Measurements from ENCODE around the gene PREX1.
"Not testable (repeated sequence)": the region's sequence is repeated elsewhere in the genome, so short reads cannot be mapped to it uniquely, and the experiment has no call there.

Gene PREX1, protein sequence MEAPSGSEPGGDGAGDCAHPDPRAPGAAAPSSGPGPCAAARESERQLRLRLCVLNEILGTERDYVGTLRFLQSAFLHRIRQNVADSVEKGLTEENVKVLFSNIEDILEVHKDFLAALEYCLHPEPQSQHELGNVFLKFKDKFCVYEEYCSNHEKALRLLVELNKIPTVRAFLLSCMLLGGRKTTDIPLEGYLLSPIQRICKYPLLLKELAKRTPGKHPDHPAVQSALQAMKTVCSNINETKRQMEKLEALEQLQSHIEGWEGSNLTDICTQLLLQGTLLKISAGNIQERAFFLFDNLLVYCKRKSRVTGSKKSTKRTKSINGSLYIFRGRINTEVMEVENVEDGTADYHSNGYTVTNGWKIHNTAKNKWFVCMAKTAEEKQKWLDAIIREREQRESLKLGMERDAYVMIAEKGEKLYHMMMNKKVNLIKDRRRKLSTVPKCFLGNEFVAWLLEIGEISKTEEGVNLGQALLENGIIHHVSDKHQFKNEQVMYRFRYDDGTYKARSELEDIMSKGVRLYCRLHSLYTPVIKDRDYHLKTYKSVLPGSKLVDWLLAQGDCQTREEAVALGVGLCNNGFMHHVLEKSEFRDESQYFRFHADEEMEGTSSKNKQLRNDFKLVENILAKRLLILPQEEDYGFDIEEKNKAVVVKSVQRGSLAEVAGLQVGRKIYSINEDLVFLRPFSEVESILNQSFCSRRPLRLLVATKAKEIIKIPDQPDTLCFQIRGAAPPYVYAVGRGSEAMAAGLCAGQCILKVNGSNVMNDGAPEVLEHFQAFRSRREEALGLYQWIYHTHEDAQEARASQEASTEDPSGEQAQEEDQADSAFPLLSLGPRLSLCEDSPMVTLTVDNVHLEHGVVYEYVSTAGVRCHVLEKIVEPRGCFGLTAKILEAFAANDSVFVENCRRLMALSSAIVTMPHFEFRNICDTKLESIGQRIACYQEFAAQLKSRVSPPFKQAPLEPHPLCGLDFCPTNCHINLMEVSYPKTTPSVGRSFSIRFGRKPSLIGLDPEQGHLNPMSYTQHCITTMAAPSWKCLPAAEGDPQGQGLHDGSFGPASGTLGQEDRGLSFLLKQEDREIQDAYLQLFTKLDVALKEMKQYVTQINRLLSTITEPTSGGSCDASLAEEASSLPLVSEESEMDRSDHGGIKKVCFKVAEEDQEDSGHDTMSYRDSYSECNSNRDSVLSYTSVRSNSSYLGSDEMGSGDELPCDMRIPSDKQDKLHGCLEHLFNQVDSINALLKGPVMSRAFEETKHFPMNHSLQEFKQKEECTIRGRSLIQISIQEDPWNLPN (N-terminal part only)

GRCh38 chr20:48827855-48828733 is at the start of gene PREX1:
PREX1 (minus strand) TSS chr20:48827999; CDS start chr20:48827860, 139 bp downstream.
- peak; percentile 88 for DNase-seq
- Mint-ChIP-seq H3K36me3 (ENCODE audit: low read depth) (peaks cover 24% of the 10 kb centered on the region), H3K4me3 (peak within 1 kb of the TSS; percentile 95), H3K9me3 (no peaks in the 10 kb centered on the region), H3K4me1 (ENCODE audit: low read depth) (peaks cover 39% of the 10 kb centered on the region), H3K27ac (peak within 1 kb of the TSS; percentile 98), H3K27me3 (peaks cover 8% of the 10 kb centered on the region)

- DNase-seq, result no peak
- H3K9me3 Mint-ChIP-seq, result peaks cover 4% of the 10 kb centered on the region
- no peak overlapping the region for H3K4me3 Mint-ChIP-seq
- H3K27ac Mint-ChIP-seq, result no peak overlapping the region
- peaks cover 6% of the 10 kb centered on the region for H3K4me1 Mint-ChIP-seq (ENCODE audit: low read depth)
- no peaks in the 10 kb centered on the region for H3K36me3 Mint-ChIP-seq (ENCODE audit: low read depth)
- no peaks in the 10 kb centered on the region for H3K27me3 Mint-ChIP-seq
Measured at GRCh38 chr20:48877304-48877703, 49.5 kb upstream of the PREX1 start.

DNA sequence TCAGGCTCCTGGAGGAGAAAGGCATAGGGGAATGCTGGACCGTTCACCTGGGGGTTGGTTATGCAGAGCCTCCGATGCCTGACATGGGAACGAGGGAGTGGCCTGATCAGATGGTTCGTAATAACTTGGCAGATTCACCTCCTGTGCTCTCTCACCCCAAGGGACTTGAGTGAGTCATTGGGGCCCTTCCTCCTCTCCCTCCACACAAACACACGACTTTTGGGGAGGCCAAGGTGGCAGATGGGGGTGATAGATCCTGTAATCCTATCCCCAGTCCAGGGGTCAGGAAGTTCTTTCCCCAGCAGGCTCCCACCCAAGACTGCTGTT is 48.1 kb upstream of the PREX1 start:
- Mint-ChIP-seq H3K27ac (no peak overlapping the region), H3K27me3 (no peaks in the 10 kb centered on the region), H3K4me3 (no peak overlapping the region), H3K4me1 (ENCODE audit: low read depth) (peaks cover 9% of the 10 kb centered on the region), H3K36me3 (ENCODE audit: low read depth) (no peaks in the 10 kb centered on the region), H3K9me3 (peaks cover 4% of the 10 kb centered on the region)
- DNase-seq, result no peak

- DNase-seq, result no peak
Measured at GRCh38 chr20:48875233-48875913, 47.6 kb upstream of the PREX1 start.

DNA sequence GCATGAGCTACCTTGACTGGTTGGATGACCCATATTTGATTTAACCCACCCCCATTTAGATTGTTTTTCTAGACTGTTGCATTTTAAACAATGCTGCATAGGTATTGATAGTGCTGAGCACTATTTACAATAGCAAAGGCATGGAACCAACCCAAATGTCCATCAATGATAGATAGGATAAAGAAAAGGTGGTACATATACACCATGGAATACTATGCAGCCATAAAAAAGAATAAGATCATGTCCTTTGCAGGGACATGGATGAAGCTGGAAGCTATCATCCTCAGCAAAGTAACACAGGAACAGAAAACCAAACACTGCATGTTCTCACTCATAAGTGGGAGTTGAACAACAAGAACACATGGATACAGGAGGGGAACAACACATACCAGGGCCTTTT is 41.6 kb upstream of the PREX1 start:
- DNase-seq; H3K36me3 Mint-ChIP-seq (ENCODE audit: low read depth); H3K9me3 Mint-ChIP-seq; H3K27me3 Mint-ChIP-seq; H3K27ac Mint-ChIP-seq; H3K4me3 Mint-ChIP-seq; H3K4me1 Mint-ChIP-seq (ENCODE audit: low read depth): not testable (repeated sequence)

More at GRCh38 chr20:48875233-48875913, 47.6 kb upstream of the PREX1 start:
- Mint-ChIP-seq H3K27ac (peak overlapping the region; percentile 5), H3K4me3 (no peak overlapping the region), H3K4me1 (ENCODE audit: low read depth) (peaks cover 9% of the 10 kb centered on the region), H3K9me3 (peaks cover 4% of the 10 kb centered on the region), H3K27me3 (no peaks in the 10 kb centered on the region), H3K36me3 (ENCODE audit: low read depth) (no peaks in the 10 kb centered on the region)

DNA sequence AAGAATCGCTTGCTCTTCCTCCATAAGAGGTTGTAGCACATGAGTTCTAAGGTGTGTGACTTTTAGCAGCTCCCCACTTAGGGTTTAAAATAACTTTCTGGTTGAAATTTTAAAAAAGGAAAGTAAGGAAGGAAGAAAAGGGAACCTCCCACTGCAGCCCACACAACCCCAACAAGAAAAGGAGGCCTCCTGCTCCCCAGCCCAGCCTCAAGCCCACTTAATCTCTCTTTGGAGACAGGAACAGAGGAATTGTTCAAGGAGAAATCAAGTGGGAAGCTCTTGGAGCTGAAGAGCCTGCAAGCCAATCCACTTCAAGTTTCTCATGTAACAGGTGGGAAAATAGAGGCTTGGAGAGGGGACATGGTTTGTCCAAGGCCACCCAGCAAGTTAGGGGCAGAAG is 39.1 kb upstream of the PREX1 start:
- DNase-seq, result no peak
- H3K36me3 Mint-ChIP-seq (ENCODE audit: low read depth), result no peaks in the 10 kb centered on the region
- no peaks in the 10 kb centered on the region for H3K27me3 Mint-ChIP-seq
- H3K4me3 Mint-ChIP-seq, result no peak overlapping the region
- H3K9me3 Mint-ChIP-seq, result no peaks in the 10 kb centered on the region
- peaks cover 4% of the 10 kb centered on the region for H3K4me1 Mint-ChIP-seq (ENCODE audit: low read depth)
- H3K27ac Mint-ChIP-seq, result no peak overlapping the region

DNA sequence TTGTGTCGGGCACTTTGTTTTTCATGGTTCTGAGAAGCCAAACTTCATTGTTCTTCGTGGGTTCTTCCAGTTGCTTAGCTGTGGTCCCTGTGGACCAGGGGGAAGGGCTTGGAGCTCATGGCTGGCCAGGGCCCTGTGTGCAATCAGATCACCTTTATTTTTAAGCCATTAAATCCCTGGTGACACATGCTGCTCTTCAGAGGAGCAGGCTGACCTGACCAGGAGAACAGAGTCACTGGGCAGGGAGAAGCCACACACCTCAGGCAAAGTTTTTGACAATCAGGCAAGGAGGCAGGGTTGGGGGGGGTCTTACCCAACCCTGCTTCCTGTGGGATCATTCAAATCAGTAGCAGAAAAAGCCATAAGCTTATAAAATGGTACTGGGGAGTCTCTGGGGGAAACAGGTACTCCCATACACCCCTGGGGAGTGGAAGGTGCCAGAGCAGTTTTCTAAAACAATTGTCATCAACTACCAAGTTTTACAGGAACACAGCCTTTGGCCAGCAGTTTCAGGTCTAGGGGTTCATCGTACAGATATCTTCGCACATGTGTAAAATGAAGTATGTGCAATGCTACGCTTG is 37.0 kb upstream of the PREX1 start:
- Mint-ChIP-seq H3K36me3 (ENCODE audit: low read depth) (no peaks in the 10 kb centered on the region), H3K4me3 (no peak overlapping the region), H3K27me3 (no peaks in the 10 kb centered on the region), H3K27ac (no peak overlapping the region), H3K9me3 (no peaks in the 10 kb centered on the region), H3K4me1 (ENCODE audit: low read depth) (peaks cover 6% of the 10 kb centered on the region)
- DNase-seq, result no peak

GRCh38 chr20:48864254-48864653 is 36.5 kb upstream of the PREX1 start:
- Mint-ChIP-seq H3K9me3 (no peaks in the 10 kb centered on the region), H3K4me3 (no peak overlapping the region), H3K27me3 (no peaks in the 10 kb centered on the region), H3K27ac (no peak overlapping the region), H3K4me1 (ENCODE audit: low read depth) (peaks cover 6% of the 10 kb centered on the region), H3K36me3 (ENCODE audit: low read depth) (no peaks in the 10 kb centered on the region)
- DNase-seq, result no peak

- Mint-ChIP-seq H3K36me3 (ENCODE audit: low read depth) (no peaks in the 10 kb centered on the region), H3K27ac (no peak overlapping the region), H3K4me3 (no peak overlapping the region), H3K4me1 (ENCODE audit: low read depth) (peaks cover 6% of the 10 kb centered on the region), H3K9me3 (no peaks in the 10 kb centered on the region), H3K27me3 (no peaks in the 10 kb centered on the region)
- no peak for DNase-seq
Measured at GRCh38 chr20:48862279-48862678, 34.5 kb upstream of the PREX1 start.

DNA sequence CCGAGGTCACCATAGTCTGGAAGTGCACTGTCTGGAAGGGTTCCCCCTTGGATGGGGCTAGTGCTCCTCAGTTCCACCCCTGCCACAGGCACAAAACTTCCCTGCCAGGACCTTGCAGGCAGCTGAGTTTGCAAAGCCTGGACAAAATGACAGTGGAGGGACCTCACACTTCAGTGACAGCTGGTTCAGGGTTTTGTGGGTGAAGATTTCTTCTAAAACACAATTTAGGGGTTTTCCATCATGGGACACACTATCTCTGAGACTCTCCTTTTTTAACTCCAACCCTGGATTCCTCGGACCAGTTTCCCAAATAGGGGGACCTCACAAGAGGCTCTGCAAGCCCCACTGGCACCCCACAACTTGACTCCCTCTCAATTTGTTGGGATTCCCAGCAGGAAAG is 33.6 kb upstream of the PREX1 start:
- peaks cover 6% of the 10 kb centered on the region for H3K4me1 Mint-ChIP-seq (ENCODE audit: low read depth)
- DNase-seq, result no peak
- no peaks in the 10 kb centered on the region for H3K9me3 Mint-ChIP-seq
- no peak overlapping the region for H3K4me3 Mint-ChIP-seq
- H3K27ac Mint-ChIP-seq, result no peak overlapping the region
- no peaks in the 10 kb centered on the region for H3K27me3 Mint-ChIP-seq
- H3K36me3 Mint-ChIP-seq (ENCODE audit: low read depth), result no peaks in the 10 kb centered on the region

GRCh38 chr20:48858075-48858790 is 30.4 kb upstream of the PREX1 start:
- no peak overlapping the region for H3K27ac Mint-ChIP-seq
- peaks cover 11% of the 10 kb centered on the region for H3K4me1 Mint-ChIP-seq (ENCODE audit: low read depth)
- DNase-seq, result no peak
- no peak overlapping the region for H3K4me3 Mint-ChIP-seq
- no peaks in the 10 kb centered on the region for H3K9me3 Mint-ChIP-seq
- no peaks in the 10 kb centered on the region for H3K27me3 Mint-ChIP-seq
- H3K36me3 Mint-ChIP-seq (ENCODE audit: low read depth), result no peaks in the 10 kb centered on the region

- Mint-ChIP-seq H3K4me1 (ENCODE audit: low read depth) (peaks cover 6% of the 10 kb centered on the region), H3K9me3 (peaks cover 5% of the 10 kb centered on the region), H3K27me3 (no peaks in the 10 kb centered on the region), H3K4me3 (no peak overlapping the region), H3K27ac (no peak overlapping the region), H3K36me3 (ENCODE audit: low read depth) (no peaks in the 10 kb centered on the region)
- DNase-seq, result no peak
Measured at GRCh38 chr20:48856130-48856529, 28.3 kb upstream of the PREX1 start.
